WI38 (cell line): Measurements from ENCODE around the gene PLK3.

Source experiments
- H3K4me3 ChIP-seq: 2 replicates; pipeline ENCODE4 v1.5.1; 2011; ENCODE audit warnings: low read depth, mild to moderate bottlenecking, control low read depth, low read length
- TF ChIP-seq, protein P1 (sequence below): IDR thresholded peaks from 2 replicates; pipeline ENCODE4 v1.5.1; 2012; ENCODE audit warnings: low read depth, mild to moderate bottlenecking, control low read depth, low read length

Gene PLK3

DNA sequence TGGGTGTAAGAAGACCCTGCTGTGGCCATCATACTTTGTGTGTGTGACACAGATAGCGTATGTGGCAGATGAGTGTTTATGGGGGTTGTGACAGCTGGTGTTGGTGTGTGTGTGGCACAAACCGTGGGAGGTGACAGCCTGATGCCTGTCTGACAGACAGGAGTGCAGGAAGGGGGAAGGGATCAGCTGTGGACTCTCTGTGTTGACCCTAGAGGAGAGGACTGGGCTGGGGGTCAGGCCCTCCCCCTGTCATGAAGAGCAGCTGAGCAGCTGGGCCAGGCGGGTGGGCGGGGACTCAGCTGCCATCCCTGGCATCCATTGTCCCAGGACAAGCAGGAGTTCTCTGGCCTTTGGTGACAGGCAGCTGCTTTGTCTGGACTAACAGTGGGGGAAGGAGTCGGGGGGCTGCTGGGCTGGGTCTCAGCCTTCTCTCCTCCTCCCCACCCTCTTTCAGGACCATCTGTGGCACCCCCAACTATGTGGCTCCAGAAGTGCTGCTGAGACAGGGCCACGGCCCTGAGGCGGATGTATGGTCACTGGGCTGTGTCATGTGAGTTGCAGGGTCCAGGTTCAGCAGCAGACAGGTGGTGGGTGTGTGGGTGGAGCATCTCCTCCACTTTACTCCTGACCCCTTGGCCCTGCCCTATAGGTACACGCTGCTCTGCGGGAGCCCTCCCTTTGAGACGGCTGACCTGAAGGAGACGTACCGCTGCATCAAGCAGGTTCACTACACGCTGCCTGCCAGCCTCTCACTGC lies 2.3 kb downstream of the PLK3 start:
- TF ChIP-seq, protein P1, sequence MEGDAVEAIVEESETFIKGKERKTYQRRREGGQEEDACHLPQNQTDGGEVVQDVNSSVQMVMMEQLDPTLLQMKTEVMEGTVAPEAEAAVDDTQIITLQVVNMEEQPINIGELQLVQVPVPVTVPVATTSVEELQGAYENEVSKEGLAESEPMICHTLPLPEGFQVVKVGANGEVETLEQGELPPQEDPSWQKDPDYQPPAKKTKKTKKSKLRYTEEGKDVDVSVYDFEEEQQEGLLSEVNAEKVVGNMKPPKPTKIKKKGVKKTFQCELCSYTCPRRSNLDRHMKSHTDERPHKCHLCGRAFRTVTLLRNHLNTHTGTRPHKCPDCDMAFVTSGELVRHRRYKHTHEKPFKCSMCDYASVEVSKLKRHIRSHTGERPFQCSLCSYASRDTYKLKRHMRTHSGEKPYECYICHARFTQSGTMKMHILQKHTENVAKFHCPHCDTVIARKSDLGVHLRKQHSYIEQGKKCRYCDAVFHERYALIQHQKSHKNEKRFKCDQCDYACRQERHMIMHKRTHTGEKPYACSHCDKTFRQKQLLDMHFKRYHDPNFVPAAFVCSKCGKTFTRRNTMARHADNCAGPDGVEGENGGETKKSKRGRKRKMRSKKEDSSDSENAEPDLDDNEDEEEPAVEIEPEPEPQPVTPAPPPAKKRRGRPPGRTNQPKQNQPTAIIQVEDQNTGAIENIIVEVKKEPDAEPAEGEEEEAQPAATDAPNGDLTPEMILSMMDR: no peak
- peak overlapping the region; percentile 91 for H3K4me3 ChIP-seq

DNA sequence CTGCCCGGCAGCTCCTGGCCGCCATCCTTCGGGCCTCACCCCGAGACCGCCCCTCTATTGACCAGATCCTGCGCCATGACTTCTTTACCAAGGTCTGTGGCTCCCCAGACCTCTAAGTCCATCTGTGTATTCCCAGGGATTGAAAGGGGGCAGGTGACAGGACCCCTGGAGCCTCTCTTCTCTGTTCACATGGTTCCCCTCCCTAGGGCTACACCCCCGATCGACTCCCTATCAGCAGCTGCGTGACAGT lies 2.8 kb downstream of the PLK3 start:
- TF ChIP-seq, protein P1: no peak
- peak overlapping the region; percentile 9; the same call in 1 of the 2 replicates for H3K4me3 ChIP-seq

DNA sequence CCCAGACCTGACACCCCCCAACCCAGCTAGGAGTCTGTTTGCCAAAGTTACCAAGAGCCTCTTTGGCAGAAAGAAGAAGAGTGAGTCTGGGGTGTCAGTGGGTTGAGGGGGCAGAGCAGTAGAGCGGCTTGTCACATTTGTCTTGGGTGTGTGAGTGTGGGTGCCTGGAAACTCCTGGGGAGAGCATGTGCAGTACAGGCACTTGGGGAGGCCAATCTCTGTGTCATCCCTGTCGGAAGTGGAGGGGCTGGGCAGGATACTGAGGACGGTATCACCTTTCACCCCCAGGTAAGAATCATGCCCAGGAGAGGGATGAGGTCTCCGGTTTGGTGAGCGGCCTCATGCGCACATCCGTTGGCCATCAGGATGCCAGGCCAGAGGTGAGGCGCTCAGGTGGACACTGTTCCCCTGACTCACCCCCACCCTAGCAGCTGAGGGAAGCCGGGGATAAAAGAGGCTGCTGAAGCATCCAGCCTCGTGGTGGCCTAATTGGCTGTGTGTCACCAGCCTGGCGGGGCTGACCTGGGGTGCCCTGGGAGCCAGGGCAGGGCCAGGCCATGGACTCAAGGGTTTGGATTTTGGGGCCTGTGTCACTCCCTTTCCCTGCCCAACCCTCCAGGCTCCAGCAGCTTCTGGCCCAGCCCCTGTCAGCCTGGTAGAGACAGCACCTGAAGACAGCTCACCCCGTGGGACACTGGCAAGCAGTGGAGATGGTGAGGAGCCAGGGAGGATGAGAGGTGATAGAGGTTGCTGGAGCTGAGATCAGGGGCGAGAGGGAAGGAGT lies 3.3 kb downstream of the PLK3 start:
- H3K4me3 ChIP-seq: peak overlapping the region; percentile 9; the same call in 1 of the 2 replicates
- TF ChIP-seq, protein P1: no peak

DNA sequence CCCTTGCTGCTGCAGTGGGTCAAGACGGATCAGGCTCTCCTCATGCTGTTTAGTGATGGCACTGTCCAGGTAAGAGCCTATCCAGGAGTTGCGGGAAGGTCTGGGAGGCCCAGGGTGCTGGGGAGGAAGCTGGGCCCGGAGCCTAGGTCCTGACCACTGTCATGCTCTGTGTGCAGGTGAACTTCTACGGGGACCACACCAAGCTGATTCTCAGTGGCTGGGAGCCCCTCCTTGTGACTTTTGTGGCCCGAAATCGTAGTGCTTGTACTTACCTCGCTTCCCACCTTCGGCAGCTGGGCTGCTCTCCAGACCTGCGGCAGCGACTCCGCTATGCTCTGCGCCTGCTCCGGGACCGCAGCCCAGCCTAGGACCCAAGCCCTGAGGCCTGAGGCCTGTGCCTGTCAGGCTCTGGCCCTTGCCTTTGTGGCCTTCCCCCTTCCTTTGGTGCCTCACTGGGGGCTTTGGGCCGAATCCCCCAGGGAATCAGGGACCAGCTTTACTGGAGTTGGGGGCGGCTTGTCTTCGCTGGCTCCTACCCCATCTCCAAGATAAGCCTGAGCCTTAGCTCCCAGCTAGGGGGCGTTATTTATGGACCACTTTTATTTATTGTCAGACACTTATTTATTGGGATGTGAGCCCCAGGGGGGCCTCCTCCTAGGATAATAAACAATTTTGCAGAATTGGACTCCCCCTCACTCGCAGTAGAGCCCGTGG lies 5.3 kb downstream of the PLK3 start:
- no peak overlapping the region for H3K4me3 ChIP-seq
- TF ChIP-seq, protein P1: no peak

DNA sequence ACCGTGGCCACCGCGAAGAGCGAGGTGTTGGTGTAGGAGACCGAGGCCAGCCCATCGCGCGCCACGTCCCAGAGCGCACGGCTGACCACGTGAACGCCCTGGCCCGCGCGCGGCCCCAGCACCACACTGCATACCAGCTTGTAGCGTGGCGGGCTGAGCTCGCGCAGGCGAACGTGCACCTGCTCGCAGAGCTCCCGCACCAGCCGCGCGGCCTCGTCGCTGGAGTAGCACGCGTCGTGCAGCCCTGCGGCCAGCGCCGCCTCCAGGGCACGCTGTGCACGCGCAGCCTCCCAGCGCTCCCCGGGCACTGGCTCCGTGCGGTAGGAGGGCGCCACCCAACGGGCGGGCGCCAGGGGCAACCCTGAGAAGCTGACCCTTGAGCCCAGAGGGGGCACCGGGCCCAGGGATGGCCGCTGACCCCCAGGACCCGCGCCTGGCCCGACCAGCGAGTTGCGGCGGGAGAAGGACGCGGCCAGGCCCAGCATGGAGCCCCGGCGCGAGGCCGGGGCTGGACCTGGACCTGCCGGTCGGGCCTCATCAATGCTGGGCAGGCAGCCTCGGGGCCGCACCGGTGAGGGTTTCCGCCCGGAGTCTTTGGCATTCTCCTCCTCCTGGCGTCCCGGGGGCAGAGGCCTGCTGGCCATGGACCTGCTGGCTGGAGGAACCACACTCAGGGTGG lies 6.0 kb downstream of the PLK3 start:
- TF ChIP-seq, protein P1: no peak
- H3K4me3 ChIP-seq: no peak overlapping the region

DNA sequence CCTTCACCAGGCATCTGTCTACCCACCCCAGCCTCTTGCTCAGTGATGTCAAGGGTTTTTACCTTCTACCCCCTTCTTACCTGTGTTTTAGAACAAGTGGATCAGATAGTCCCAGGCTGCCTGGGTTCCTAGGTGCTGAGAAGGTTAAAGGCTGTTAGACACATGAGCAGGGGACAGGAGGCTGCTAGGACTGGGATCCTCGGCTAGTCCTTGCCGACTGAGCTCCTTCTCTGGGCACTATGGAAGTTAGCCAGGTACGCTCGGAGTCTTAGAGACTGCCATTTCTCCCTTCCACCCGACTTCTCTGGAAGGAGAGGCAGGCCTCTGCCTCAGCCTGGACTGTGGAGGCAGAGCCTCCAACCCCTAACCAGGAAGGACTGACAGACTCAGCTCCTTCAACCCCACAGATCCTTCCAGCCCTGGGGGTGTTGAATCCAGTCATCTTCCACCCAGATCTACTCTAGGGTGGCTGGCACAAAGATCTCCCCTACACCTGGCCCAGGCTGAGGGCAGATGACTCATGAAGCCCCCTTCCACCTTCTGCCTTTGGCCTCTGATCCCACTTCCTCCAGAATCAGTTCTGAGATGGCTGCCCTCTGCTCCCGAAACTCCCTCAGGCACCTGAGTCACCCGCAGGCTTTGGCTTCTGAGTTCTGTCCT lies 6.7 kb downstream of the PLK3 start, which contains the start of gene DYNLT4:
TSS of gene DYNLT4 (minus strand) at position 648 of the 660 bp plus-strand sequence. CDS start 683 bp downstream, outside the sequence.
- TF ChIP-seq, protein P1: no peak
- peak within 1 kb of the TSS; percentile 43 for H3K4me3 ChIP-seq
